Lung (tissue), 12 donors: ENCODE measurements around the gene TUBG1. TPM values are rescaled to one million over a fixed set of nuclear protein-coding genes. Genes with fewer than 3 reads are reported as not detected.
A peak's percentile ranks its signal among the peaks of the same experiment; 100 is the strongest.
"Not testable (repeated sequence)": the region's sequence is repeated elsewhere in the genome, so short reads cannot be mapped to it uniquely, and the experiment has no call there.

ENCODE experiments used
- ATAC-seq: fragments of 200-7000 bp; cut with Tn5 transposase; one replicate; pipeline ENCODE4 v1.9.1; 2020; ENCODE audit warnings: moderate number of reproducible peaks; ENCODE audit not compliant: insufficient read depth, low FRiP score
- DNase-seq, 3 donors: peaks; one replicate each; pipeline ENCODE4 v3.0.0-alpha.2; 2013 to 2017
- H3K27ac ChIP-seq, 2 donors: one replicate each; pipeline ENCODE4 v1.5.1; 2013; ENCODE audit warnings: mild to moderate bottlenecking in 2 of 2, moderate library complexity in 2 of 2, control low read depth in 1 of 2, inconsistent platforms in 1 of 2, low read depth in 1 of 2, low read length in 1 of 2
- H3K27me3 ChIP-seq, 3 donors: one replicate each; pipeline ENCODE4 v1.5.1; 2013; ENCODE audit warnings: low read length in 2 of 3; ENCODE audit not compliant: control insufficient read depth in 3 of 3, insufficient read depth in 3 of 3
- H3K36me3 ChIP-seq, 4 donors: one replicate each; pipeline ENCODE4 v1.5.1; 2013; ENCODE audit warnings: low read length in 4 of 4, mild to moderate bottlenecking in 1 of 4, moderate library complexity in 1 of 4; ENCODE audit not compliant: control insufficient read depth in 4 of 4, insufficient read depth in 4 of 4
- H3K4me1 ChIP-seq, 5 donors: one replicate each; pipeline ENCODE4 v1.5.1; 2013; ENCODE audit warnings: low read length in 5 of 5, mild to moderate bottlenecking in 2 of 5, moderate library complexity in 1 of 5; ENCODE audit not compliant: control insufficient read depth in 5 of 5, insufficient read depth in 5 of 5
- H3K4me3 ChIP-seq: one replicate; pipeline ENCODE4 v1.5.1; 2013; ENCODE audit warnings: mild to moderate bottlenecking, control low read depth, moderate library complexity
- H3K9ac ChIP-seq, 2 donors: one replicate each; pipeline ENCODE4 v1.5.1; 2013; ENCODE audit warnings: low read length in 2 of 2, control low read depth in 1 of 2; ENCODE audit not compliant: insufficient read depth in 1 of 2
- H3K9me3 ChIP-seq, 4 donors: one replicate each; pipeline ENCODE4 v1.5.1; 2013; ENCODE audit warnings: low read length in 3 of 4, mild to moderate bottlenecking in 1 of 4, moderate library complexity in 1 of 4; ENCODE audit not compliant: control insufficient read depth in 4 of 4, insufficient read depth in 3 of 4
- WGBS, 2 donors: extraction: QIAGEN DNeasy Blood & Tissue Kit; methylation state at CpG; one replicate each; pipeline ENCODE4 v1.1.7; 2013; 5-methylcytosine and 5-hydroxymethylcytosine counted together
- polyA plus RNA-seq, 2 donors: library from polyadenylated mRNA; stranded (reverse); fragments of 200-250 nt; gene quantifications; one replicate each; pipeline ENCODE4 v1.2.1, GENCODE V29; 2013
- total RNA-seq, 2 donors: library from RNA; depleted of rRNA in 1 of 2; stranded (reverse); fragments of >200 nt in 1 of 2; gene quantifications; one replicate each; pipeline ENCODE4 v1.2.1, GENCODE V29; 2014 to 2021
- TF ChIP-seq, protein P1 (sequence below): IDR thresholded peaks from 2 replicates; pipeline ENCODE4 v1.5.1; 2012; ENCODE audit warnings: mild to moderate bottlenecking; ENCODE audit errors: control extremely low read depth, extremely low read depth
- donor health status: control.
- donor health status: control.
- donor health status: Bipolar disorder and iron deficiency.
- donor health status: healthy.
- donor health status: DM: yes; HTN: yes; CAD: no.

The TUBG1 gene
- total and polyA plus RNA-seq, 4 donors = 12.1 to 39.0 (median 34.6) TPM

DNA sequence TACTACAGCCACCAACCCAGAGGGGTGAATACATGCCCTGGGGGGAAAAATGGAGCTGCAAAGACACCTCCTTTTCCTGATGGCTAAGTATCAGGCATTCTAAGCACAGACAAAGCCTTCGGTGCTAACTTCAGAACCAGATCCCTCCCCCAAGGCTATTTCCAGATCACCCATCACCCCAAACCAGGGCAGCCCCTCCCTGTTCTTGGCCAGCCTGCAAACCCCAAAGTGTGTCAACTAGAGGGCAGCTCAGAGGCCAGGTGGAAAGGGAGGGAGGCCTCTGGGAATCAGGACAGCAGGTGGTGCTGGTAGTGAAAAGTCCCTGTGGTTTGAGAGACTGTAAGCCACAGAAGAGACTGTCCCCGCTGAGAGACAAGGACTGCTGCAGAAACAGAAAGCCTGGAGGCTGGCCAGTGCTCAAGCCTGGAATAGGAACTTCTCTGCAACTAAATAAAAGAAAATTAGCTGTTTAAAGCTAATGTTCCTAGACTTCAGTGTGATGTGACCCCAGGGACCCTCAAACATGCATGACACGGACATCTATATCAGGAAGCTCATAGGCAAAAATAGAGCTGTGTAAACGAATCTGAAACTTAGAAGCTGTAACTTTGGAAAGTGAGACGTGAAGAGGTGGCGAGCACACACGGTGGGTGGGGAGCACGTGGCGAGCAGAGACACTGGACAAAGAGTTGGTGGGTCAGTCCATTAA, 9.1 kb downstream of the TUBG1 start:
- Histone ChIP-seq H3K4me3 (no peak overlapping the region), H3K27ac (no peak overlapping the region), H3K9ac (peak overlapping the region in 1 of 2 donors; percentile 24), H3K27me3 (no peaks in the 10 kb centered on the region), H3K9me3 (peaks cover 0 to 3% (median 0%) of the 10 kb centered on the region in 4 donors), H3K4me1 (peaks cover 0 to 8% (median 0%) of the 10 kb centered on the region in 5 donors), H3K36me3 (peaks cover 7 to 18% (median 13%) of the 10 kb centered on the region in 4 donors)
- ATAC-seq = no peak
- 47 to 56% methylated on average over 9 of the region's 9 CpGs for WGBS, 2 donors
- DNase-seq = peak in 2 of 3 donors; percentile 19 to 43
- TF ChIP-seq, protein P1, sequence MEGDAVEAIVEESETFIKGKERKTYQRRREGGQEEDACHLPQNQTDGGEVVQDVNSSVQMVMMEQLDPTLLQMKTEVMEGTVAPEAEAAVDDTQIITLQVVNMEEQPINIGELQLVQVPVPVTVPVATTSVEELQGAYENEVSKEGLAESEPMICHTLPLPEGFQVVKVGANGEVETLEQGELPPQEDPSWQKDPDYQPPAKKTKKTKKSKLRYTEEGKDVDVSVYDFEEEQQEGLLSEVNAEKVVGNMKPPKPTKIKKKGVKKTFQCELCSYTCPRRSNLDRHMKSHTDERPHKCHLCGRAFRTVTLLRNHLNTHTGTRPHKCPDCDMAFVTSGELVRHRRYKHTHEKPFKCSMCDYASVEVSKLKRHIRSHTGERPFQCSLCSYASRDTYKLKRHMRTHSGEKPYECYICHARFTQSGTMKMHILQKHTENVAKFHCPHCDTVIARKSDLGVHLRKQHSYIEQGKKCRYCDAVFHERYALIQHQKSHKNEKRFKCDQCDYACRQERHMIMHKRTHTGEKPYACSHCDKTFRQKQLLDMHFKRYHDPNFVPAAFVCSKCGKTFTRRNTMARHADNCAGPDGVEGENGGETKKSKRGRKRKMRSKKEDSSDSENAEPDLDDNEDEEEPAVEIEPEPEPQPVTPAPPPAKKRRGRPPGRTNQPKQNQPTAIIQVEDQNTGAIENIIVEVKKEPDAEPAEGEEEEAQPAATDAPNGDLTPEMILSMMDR = no peak

GRCh38 chr17:42621987-42622386, 12.5 kb downstream of the TUBG1 start:
- not testable (repeated sequence) for DNase-seq, H3K27me3 ChIP-seq, H3K4me3 ChIP-seq, H3K9ac ChIP-seq, H3K9me3 ChIP-seq, H3K36me3 ChIP-seq, H3K4me1 ChIP-seq, ATAC-seq, H3K27ac ChIP-seq
- WGBS, 2 donors = 91 to 95% methylated on average over 3 of the region's 3 CpGs

- TF ChIP-seq, protein P1 = no peak
- H3K4me1 ChIP-seq = peaks cover 0 to 6% (median 2%) of the 10 kb centered on the region in 5 donors
- H3K9ac ChIP-seq = no peak overlapping the region
- no peak overlapping the region for H3K27ac ChIP-seq
- H3K36me3 ChIP-seq = no peaks in the 10 kb centered on the region
- H3K9me3 ChIP-seq = no peaks in the 10 kb centered on the region
- WGBS, 2 donors = 93 to 97% methylated on average over 2 of the region's 2 CpGs
- ATAC-seq = no peak
- H3K27me3 ChIP-seq = no peaks in the 10 kb centered on the region
- H3K4me3 ChIP-seq = no peak overlapping the region
- DNase-seq = no peak
These were observed 13.8 kb downstream of the TUBG1 start for GRCh38 chr17:42623271-42623670.

DNA sequence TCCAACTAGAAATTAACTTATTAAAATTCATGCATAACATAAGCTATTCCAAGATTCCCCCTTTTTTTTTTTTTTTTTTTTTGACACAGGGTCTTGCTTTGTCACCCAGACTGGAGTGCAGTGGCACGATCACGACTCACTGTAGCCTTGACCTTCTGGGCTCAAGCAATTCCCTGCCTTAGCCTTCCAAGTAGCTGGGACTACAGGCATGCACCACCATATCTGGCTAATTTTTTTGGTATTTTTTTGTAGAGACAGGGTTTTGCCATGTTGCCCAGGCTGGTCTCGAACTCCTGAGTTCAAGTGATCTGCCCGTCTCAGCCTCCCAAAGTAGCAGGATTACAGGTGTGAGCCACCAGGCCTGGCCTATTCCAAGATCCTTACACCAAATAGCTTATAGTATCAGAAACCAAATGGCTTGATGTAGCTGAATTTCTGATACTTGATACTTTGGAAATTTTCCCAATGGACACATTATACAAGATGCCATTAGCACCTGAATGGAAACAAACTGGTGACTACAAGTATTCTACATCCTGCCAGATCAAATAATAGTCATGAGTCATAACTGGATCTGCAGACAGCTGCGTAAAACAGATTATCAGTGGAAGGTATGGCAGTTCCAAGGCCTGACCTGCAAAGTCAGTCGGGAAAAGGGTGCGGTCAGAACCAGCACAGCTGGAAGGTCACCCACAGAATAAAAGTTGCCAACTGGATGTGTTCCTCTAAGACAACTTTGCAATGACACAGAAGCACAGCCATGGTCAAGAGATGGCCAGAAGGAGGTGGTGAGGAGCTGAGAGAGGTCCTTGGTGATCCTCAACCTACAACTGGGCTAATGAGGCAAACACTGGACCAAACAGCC, 14.5 kb downstream of the TUBG1 start:
- no peak overlapping the region for H3K9ac ChIP-seq
- DNase-seq = no peak
- no peak overlapping the region for H3K27ac ChIP-seq
- no peak for ATAC-seq
- H3K9me3 ChIP-seq = no peaks in the 10 kb centered on the region
- TF ChIP-seq, protein P1 = no peak
- peaks cover 0 to 2% (median 0%) of the 10 kb centered on the region in 5 donors for H3K4me1 ChIP-seq
- no peak overlapping the region for H3K4me3 ChIP-seq
- no peaks in the 10 kb centered on the region for H3K27me3 ChIP-seq
- no peaks in the 10 kb centered on the region for H3K36me3 ChIP-seq
- 82 to 93% methylated on average over 7 of the region's 7 CpGs for WGBS, 2 donors

- H3K27me3 ChIP-seq, H3K4me1 ChIP-seq, ATAC-seq, H3K9ac ChIP-seq, H3K36me3 ChIP-seq, H3K9me3 ChIP-seq, H3K4me3 ChIP-seq, H3K27ac ChIP-seq, DNase-seq: not testable (repeated sequence)
- whole genome bisulfite sequencing, 2 donors = 93 to 96% methylated on average over 6 of the region's 6 CpGs
These were observed 17.7 kb downstream of the TUBG1 start for GRCh38 chr17:42627032-42627764.
